ENCODE data around the gene SERTM1. TPM values are rescaled to one million over a fixed set of nuclear protein-coding genes. Genes with fewer than 3 reads are reported as not detected.

SERTM1 gene
- total RNA-seq, 1 donor from 2014 or later: not detected

GRCh38 chr13:36745436-36745835 is 71.6 kb downstream of the SERTM1 start:
- TF ChIP-seq CTCF (conservative IDR thresholded peaks at IDR 0.05; ENCODE audit: low read depth, low read length): no peak
- DNase-seq (ENCODE audit: low read depth): no peak
- H3K4me3 ChIP-seq (ENCODE audit: low read depth, low read length): no peak overlapping the region

GRCh38 chr13:36746051-36746450 is 72.2 kb downstream of the SERTM1 start:
- no peak overlapping the region for H3K4me3 ChIP-seq (ENCODE audit: low read depth, low read length)
- no peak for TF ChIP-seq CTCF (conservative IDR thresholded peaks at IDR 0.05; ENCODE audit: low read depth, low read length)
- DNase-seq (ENCODE audit: low read depth): no peak

Other genes with a start within 250 kb of the SERTM1 start
- 0.22 and 0.81 TPM in 2 replicates for gene CCNA1, start 241.5 kb upstream of the SERTM1 start, total RNA-seq
- 2.1 and 2.7 TPM in 2 replicates for gene RFXAP, start 145.2 kb downstream of the SERTM1 start, total RNA-seq
- 0.80 and 4.8 TPM in 2 replicates for gene SMAD9, start 246.2 kb downstream of the SERTM1 start, total RNA-seq

All from epithelial cell of proximal tubule (primary cell).